Measurements from ENCODE around the gene ITGA1. TPM values are rescaled to one million over a fixed set of nuclear protein-coding genes. Genes with fewer than 3 reads are reported as not detected.
A peak's percentile ranks its signal among the peaks of the same experiment; 100 is the strongest.

The ITGA1 gene
- total RNA-seq, 4 donors from 2014 or later = 5.7 to 20.4 (median 12.4) TPM

DNA sequence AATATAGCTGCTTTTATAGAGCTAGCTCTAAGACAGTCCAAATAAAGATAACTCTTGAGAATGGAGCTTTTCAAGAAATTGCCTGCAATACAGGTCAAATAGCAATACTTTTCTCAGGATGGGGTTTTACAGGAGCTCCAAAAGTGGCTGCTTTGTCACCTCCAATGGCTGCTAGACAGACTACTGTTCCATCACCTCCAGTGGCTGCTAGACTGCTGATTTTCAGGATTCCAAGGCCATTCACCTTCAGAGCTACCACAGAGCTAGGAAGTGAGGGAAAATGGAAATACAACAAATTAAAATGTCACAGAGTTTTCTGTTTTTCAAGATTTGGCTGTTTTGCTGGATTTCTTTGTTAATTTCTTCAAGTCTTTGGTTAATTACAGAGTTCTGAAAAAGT is 8.5 kb upstream of the ITGA1 start:
- Histone ChIP-seq H3K36me3 (no peaks in the 10 kb centered on the region), H3K9me3 (no peaks in the 10 kb centered on the region), H3K4me1 (no peaks in the 10 kb centered on the region), H3K27me3 (no peaks in the 10 kb centered on the region), H3K27ac (no peak overlapping the region), H3K4me3 (no peak overlapping the region)
- in situ Hi-C loops (cut with MboI; ENCODE audit: low sequenced_read_pairs in 4 of 4) (loop anchor here in 1 of 4 donors (25.0 kb wide), 1 partner anchor 133 kb away; no protein-coding TSS in a partner anchor), intact Hi-C loops (cut with DNase I; ENCODE audit: low total_unique reads) (no loop called here)
- TF ChIP-seq POLR2A (IDR thresholded peaks at IDR 0.05) = no peak
- TF ChIP-seq, protein P1, sequence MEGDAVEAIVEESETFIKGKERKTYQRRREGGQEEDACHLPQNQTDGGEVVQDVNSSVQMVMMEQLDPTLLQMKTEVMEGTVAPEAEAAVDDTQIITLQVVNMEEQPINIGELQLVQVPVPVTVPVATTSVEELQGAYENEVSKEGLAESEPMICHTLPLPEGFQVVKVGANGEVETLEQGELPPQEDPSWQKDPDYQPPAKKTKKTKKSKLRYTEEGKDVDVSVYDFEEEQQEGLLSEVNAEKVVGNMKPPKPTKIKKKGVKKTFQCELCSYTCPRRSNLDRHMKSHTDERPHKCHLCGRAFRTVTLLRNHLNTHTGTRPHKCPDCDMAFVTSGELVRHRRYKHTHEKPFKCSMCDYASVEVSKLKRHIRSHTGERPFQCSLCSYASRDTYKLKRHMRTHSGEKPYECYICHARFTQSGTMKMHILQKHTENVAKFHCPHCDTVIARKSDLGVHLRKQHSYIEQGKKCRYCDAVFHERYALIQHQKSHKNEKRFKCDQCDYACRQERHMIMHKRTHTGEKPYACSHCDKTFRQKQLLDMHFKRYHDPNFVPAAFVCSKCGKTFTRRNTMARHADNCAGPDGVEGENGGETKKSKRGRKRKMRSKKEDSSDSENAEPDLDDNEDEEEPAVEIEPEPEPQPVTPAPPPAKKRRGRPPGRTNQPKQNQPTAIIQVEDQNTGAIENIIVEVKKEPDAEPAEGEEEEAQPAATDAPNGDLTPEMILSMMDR (IDR thresholded peaks at IDR 0.05 in 4 of 5, conservative IDR thresholded peaks at IDR 0.05 in 1 of 5) = no peak
- no peak for DNase-seq
- no peak for ATAC-seq

DNA sequence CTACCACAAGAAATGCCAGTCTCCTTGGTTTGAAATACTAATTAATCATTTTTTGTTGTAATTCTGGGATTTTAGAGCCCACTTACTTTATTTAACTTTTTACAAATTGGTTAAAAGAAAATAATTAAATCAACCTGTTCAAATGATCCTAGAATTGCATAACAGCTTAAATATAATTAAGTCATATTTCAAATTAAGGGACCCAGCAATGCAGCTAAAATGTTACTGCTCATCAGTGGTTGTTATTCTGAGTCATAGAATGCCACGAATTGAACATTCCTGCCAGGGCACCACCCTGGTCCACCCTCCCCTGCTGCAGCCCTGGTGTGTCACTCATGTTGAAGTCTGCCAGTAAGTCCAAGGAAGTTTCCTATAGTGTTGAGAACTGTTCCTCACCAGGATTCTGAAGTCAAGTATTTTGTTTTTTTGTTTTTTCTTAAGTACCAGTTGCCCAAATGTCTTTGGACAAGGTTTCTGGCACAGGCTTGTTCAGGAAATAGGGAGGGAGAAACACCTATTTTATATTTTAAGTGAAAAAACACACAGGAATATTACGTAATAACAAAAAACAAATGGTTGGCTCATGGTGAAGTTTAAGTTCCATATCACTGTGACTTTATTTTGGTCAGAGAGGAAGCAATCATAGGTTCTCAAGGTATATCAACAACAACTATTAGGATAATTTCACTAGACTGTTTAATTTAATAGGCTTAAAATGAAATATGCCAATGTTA is 4.3 kb upstream of the ITGA1 start:
- Histone ChIP-seq H3K4me1 (peaks cover 7 to 11% of the 10 kb centered on the region in 2 donors), H3K27ac (peak overlapping the region; percentile 7 to 56 (median 40)), H3K36me3 (no peaks in the 10 kb centered on the region), H3K4me3 (no peak overlapping the region), H3K9me3 (no peaks in the 10 kb centered on the region), H3K27me3 (peaks cover 0 to 7% (median 0%) of the 10 kb centered on the region in 3 donors)
- DNase-seq = no peak
- TF ChIP-seq, protein P1 (IDR thresholded peaks at IDR 0.05 in 4 of 5, conservative IDR thresholded peaks at IDR 0.05 in 1 of 5) = no peak
- no peak for TF ChIP-seq POLR2A (IDR thresholded peaks at IDR 0.05)
- ATAC-seq = peak; percentile 35 to 37
- intact Hi-C loops (cut with DNase I; ENCODE audit: low total_unique reads) (no loop called here), in situ Hi-C loops (cut with MboI; ENCODE audit: low sequenced_read_pairs in 4 of 4) (loop anchor here in 1 of 4 donors (25.0 kb wide), 1 partner anchor 129 kb away; no protein-coding TSS in a partner anchor)

DNA sequence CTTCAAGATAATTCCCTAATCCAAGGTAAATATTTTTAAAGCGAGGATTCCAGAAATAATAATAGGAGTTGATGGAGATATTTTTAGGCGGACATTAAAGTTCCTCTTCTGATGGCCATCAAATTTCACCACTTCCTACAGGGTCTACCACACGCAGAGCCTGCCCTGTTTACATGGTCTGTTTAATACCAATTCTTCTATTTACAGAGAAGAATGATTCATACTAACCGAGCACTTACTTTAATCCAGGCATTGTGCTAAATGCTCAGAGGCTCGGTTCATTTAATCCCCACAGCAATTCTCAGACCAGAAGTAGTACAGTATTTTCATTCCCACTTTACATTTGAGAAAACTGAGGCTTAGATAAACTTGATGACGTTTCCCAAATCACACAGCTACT is 3.0 kb upstream of the ITGA1 start:
- H3K36me3 ChIP-seq = no peaks in the 10 kb centered on the region
- TF ChIP-seq, protein P1 (IDR thresholded peaks at IDR 0.05 in 4 of 5, conservative IDR thresholded peaks at IDR 0.05 in 1 of 5) = no peak
- TF ChIP-seq POLR2A (IDR thresholded peaks at IDR 0.05) = no peak
- DNase-seq = no peak
- H3K27ac ChIP-seq = peak overlapping the region in 3 of 4 donors; percentile 16 to 56 (median 38)
- H3K4me1 ChIP-seq = peaks cover 7 to 11% of the 10 kb centered on the region in 2 donors
- H3K27me3 ChIP-seq = peaks cover 0 to 7% (median 0%) of the 10 kb centered on the region in 3 donors
- H3K9me3 ChIP-seq = no peaks in the 10 kb centered on the region
- H3K4me3 ChIP-seq = no peak overlapping the region
- in situ Hi-C loops (cut with MboI; ENCODE audit: low sequenced_read_pairs in 4 of 4) (loop anchor here in 1 of 4 donors (25.0 kb wide), 1 partner anchor 128 kb away; no protein-coding TSS in a partner anchor), intact Hi-C loops (cut with DNase I; ENCODE audit: low total_unique reads) (loop anchor here (5.0 kb wide), 1 partner anchor 92 kb away; no protein-coding TSS in a partner anchor)
- ATAC-seq = no peak

DNA sequence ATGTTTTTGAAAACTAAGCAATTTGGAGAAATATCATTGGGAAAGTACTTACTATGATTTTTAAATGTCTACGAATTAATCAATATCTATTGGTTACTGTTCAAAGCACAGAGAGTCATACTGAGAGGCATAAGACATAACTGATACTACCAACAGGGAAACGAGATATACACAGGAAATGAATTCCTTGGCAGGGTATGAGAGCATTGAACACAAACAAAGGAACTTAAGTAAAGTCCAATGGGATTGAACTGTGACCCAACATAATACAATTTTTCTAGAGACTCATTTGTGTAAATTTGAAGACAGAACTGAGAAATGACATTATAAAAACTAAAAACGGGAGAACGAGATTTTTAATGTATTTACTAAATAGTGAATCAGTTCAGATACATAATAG is 1.3 kb upstream of the ITGA1 start:
- TF ChIP-seq POLR2A (IDR thresholded peaks at IDR 0.05) = no peak
- TF ChIP-seq, protein P1 (IDR thresholded peaks at IDR 0.05 in 4 of 5, conservative IDR thresholded peaks at IDR 0.05 in 1 of 5) = no peak
- intact Hi-C loops (cut with DNase I; ENCODE audit: low total_unique reads) = loop anchor here (2.0 to 5.0 kb wide), 2 partner anchors 94 to 128 kb away; no protein-coding TSS in a partner anchor
- Histone ChIP-seq H3K27me3 (peaks cover 0 to 7% (median 0%) of the 10 kb centered on the region in 3 donors), H3K27ac (peak overlapping the region in 3 of 4 donors; percentile 75 to 83 (median 76)), H3K9me3 (no peaks in the 10 kb centered on the region), H3K4me1 (peaks cover 7 to 11% of the 10 kb centered on the region in 2 donors), H3K4me3 (no peak overlapping the region), H3K36me3 (no peaks in the 10 kb centered on the region)
- in situ Hi-C loops (cut with MboI; ENCODE audit: low sequenced_read_pairs in 4 of 4) = loop anchor here in 1 of 4 donors (25.0 kb wide), 1 partner anchor 126 kb away; no protein-coding TSS in a partner anchor
- ATAC-seq (no peak), DNase-seq (no peak)
